ENCODE measurements around the gene ITSN1. TPM values are rescaled to one million over a fixed set of nuclear protein-coding genes. Genes with fewer than 3 reads are reported as not detected.

ITSN1 gene
- total RNA-seq, 1 experiment from 2014 or later: 88.5 TPM

DNA sequence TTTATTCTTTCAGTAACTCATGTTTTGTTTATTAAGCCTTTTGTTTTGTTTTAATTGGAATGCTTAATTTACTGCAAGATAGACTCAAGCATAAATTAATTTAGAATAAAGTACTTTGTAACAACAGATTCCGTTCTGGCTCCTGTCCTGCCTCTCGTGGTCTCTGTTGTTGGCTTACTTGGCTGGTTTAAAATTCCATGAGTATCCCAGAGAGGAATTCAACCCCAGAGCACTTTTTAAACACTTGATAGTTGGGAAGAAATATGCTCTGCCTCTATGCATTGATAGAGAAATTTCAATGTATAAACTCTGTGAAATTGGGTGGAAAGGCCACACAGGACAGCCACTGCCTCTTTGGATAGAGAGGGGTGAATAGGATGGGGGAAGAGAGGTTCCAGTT, 183.6 kb downstream of the ITSN1 start:
- no TSS peak for BruUV-seq (replicated peaks)
- Mint-ChIP-seq H3K27ac (ENCODE audit: unreplicated experiment) (no peak overlapping the region), H3K9me3 (ENCODE audit: unreplicated experiment) (no peaks in the 10 kb centered on the region), H3K4me1 (ENCODE audit: low read depth, unreplicated experiment) (no peaks in the 10 kb centered on the region), H3K4me3 (ENCODE audit: unreplicated experiment) (no peak overlapping the region), H3K27me3 (ENCODE audit: insufficient read depth, unreplicated experiment) (no peaks in the 10 kb centered on the region), H3K36me3 (ENCODE audit: insufficient read depth, unreplicated experiment) (peaks cover 78% of the 10 kb centered on the region)
- CTCF ChIA-PET: no interaction called here
- intact Hi-C loops (cut with micrococcal nuclease; ENCODE audit: unreplicated experiment): no loop called here
- H3K36me3 ChIP-seq (ENCODE audit: control insufficient read depth, insufficient read depth, low read length): no peaks in the 10 kb centered on the region
- DNase-seq: no peak
- no peaks in the 10 kb centered on the region for H3K9me3 ChIP-seq
- POLR2A ChIA-PET: no interaction called here
- no peak overlapping the region for H3K4me3 ChIP-seq (ENCODE audit: low read depth, low read length)
- no peaks in the 10 kb centered on the region for H3K4me1 ChIP-seq
- no peaks in the 10 kb centered on the region for H3K27me3 ChIP-seq (replicated peaks; ENCODE audit: control insufficient read depth, insufficient read depth, low read length)
- TF ChIP-seq, protein P1, sequence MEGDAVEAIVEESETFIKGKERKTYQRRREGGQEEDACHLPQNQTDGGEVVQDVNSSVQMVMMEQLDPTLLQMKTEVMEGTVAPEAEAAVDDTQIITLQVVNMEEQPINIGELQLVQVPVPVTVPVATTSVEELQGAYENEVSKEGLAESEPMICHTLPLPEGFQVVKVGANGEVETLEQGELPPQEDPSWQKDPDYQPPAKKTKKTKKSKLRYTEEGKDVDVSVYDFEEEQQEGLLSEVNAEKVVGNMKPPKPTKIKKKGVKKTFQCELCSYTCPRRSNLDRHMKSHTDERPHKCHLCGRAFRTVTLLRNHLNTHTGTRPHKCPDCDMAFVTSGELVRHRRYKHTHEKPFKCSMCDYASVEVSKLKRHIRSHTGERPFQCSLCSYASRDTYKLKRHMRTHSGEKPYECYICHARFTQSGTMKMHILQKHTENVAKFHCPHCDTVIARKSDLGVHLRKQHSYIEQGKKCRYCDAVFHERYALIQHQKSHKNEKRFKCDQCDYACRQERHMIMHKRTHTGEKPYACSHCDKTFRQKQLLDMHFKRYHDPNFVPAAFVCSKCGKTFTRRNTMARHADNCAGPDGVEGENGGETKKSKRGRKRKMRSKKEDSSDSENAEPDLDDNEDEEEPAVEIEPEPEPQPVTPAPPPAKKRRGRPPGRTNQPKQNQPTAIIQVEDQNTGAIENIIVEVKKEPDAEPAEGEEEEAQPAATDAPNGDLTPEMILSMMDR (IDR thresholded peaks at IDR 0.05; ENCODE audit: insufficient read depth in 1 of 2, low read depth in 1 of 2, low read length in 1 of 2, severe bottlenecking in 1 of 2, unreplicated experiment in 1 of 2): no peak

DNA sequence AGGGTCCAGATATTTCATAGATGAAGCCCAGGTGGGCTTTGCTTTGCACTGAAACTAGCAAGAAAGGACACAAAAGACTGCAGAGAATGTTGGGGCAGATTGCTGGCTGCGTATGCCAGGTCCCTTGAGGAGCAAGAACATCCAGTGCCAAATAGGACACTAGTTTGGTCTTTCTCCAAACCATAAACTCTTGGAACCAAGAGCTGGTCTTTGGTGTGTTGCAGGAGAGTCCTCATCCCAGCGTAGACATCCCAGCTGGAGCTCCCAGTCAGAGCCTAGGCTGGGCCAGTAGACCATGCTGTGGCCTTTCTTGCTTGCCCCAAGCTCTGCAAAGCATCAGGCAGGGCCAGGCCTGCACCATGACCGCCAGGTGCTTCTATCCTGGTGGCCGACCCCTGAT, 185.8 kb downstream of the ITSN1 start:
- Histone ChIP-seq H3K9me3 (no peaks in the 10 kb centered on the region), H3K36me3 (ENCODE audit: control insufficient read depth, insufficient read depth, low read length) (no peaks in the 10 kb centered on the region), H3K4me3 (ENCODE audit: low read depth, low read length) (no peak overlapping the region), H3K4me1 (no peaks in the 10 kb centered on the region), H3K27me3 (replicated peaks; ENCODE audit: control insufficient read depth, insufficient read depth, low read length) (no peaks in the 10 kb centered on the region)
- H3K27me3 Mint-ChIP-seq (ENCODE audit: insufficient read depth, unreplicated experiment): no peaks in the 10 kb centered on the region
- TF ChIP-seq, protein P1 (IDR thresholded peaks at IDR 0.05; ENCODE audit: insufficient read depth in 1 of 2, low read depth in 1 of 2, low read length in 1 of 2, severe bottlenecking in 1 of 2, unreplicated experiment in 1 of 2): no peak
- no peaks in the 10 kb centered on the region for H3K9me3 Mint-ChIP-seq (ENCODE audit: unreplicated experiment)
- ChIA-PET CTCF (no interaction called here), POLR2A (no interaction called here)
- no peak for DNase-seq
- no peak overlapping the region for H3K4me3 Mint-ChIP-seq (ENCODE audit: unreplicated experiment)
- no TSS peak for BruUV-seq (replicated peaks)
- peaks cover 88% of the 10 kb centered on the region for H3K36me3 Mint-ChIP-seq (ENCODE audit: insufficient read depth, unreplicated experiment)
- no peaks in the 10 kb centered on the region for H3K4me1 Mint-ChIP-seq (ENCODE audit: low read depth, unreplicated experiment)
- intact Hi-C loops (cut with micrococcal nuclease; ENCODE audit: unreplicated experiment): no loop called here
- H3K27ac Mint-ChIP-seq (ENCODE audit: unreplicated experiment): no peak overlapping the region

DNA sequence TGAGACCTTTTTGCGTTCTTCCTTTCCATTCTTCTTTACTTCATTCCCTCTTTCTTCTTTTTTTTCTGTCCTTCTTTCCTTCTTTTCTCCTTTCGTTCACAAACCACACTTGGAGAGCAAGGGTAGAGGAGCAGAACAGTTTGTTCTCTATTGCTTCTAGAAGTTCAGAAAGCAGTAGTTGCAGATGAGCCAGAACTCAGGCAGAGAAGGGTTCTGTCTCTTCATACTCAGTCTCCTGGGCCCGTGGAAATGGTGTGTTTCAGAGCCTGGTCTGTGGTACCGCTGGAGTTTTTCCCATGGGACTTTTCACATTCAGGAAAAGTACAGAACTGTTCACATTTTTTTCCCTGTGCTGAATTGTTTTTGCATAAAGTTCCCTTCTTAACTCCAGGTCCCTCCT, 186.3 kb downstream of the ITSN1 start:
- H3K27me3 Mint-ChIP-seq (ENCODE audit: insufficient read depth, unreplicated experiment): no peaks in the 10 kb centered on the region
- ChIA-PET CTCF (interaction anchor here (1.0 kb wide), 1 partner anchor 66 kb away, joined by 3 read pairs; no protein-coding TSS in a partner anchor), POLR2A (no interaction called here)
- H3K36me3 ChIP-seq (ENCODE audit: control insufficient read depth, insufficient read depth, low read length): no peaks in the 10 kb centered on the region
- H3K36me3 Mint-ChIP-seq (ENCODE audit: insufficient read depth, unreplicated experiment): peaks cover 83% of the 10 kb centered on the region
- TF ChIP-seq, protein P1 (IDR thresholded peaks at IDR 0.05; ENCODE audit: insufficient read depth in 1 of 2, low read depth in 1 of 2, low read length in 1 of 2, severe bottlenecking in 1 of 2, unreplicated experiment in 1 of 2): no peak
- H3K4me1 Mint-ChIP-seq (ENCODE audit: low read depth, unreplicated experiment): no peaks in the 10 kb centered on the region
- no TSS peak for BruUV-seq (replicated peaks)
- no peak overlapping the region for H3K27ac Mint-ChIP-seq (ENCODE audit: unreplicated experiment)
- no peaks in the 10 kb centered on the region for H3K9me3 Mint-ChIP-seq (ENCODE audit: unreplicated experiment)
- H3K4me3 ChIP-seq (ENCODE audit: low read depth, low read length): no peak overlapping the region
- intact Hi-C loops (cut with micrococcal nuclease; ENCODE audit: unreplicated experiment): no loop called here
- no peak overlapping the region for H3K4me3 Mint-ChIP-seq (ENCODE audit: unreplicated experiment)
- no peak for DNase-seq
- H3K4me1 ChIP-seq: no peaks in the 10 kb centered on the region
- H3K27me3 ChIP-seq (replicated peaks; ENCODE audit: control insufficient read depth, insufficient read depth, low read length): no peaks in the 10 kb centered on the region
- no peaks in the 10 kb centered on the region for H3K9me3 ChIP-seq

Measured in Caco-2 (cell line).